HuH-7 (cell line): ENCODE measurements around the gene ARAP1.

Experiments used
- DNase-seq: peaks from one replicate; pipeline ENCODE4 v3.0.0; 2011; ENCODE audit warnings: low spot score

The ARAP1 gene

DNA sequence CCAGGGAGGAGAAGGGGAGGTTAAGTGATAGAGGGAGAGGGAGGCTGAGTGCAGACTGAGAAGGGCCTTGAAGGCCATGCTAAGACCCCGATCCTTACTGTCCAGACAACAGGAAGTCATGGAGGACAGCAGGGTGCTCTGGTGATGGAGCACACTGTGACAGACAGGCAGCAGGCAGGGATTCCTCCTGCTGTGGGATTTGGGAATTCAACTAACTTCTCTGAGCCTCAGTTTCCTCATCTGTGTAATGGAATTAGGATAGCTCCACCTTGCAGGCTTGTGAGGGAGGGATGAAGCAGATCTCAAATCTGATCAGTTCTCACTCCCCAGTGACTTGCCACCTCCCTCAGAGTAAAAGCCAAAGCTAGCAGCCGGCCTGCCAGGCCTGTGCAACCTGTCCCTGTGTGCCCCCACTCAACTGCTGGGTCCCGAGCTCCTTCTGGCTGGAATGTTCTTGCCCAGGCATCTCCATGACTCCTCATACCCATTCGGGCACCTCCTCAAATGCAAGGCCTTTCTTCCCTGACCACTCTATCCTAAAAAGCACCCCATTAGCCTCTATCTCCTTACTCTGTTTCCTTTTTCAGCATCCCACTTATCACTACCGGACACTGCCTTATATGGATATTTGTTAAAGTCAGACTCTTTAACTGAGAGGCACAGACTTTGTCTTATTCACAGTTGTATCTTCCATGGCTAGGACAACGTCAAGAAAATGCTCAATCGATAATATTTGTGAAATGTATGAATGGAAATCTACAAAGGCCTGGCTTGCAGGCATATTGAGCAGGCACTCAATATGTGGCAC, 9.5 kb downstream of the ARAP1 start:
- no peak for DNase-seq

GRCh38 chr11:72741849-72742512, 10.2 kb downstream of the ARAP1 start:
- peak; percentile 41 for DNase-seq

GRCh38 chr11:72741429-72741833, 10.8 kb downstream of the ARAP1 start:
- DNase-seq = peak; percentile 37

GRCh38 chr11:72740562-72741428, 11.4 kb downstream of the ARAP1 start:
- DNase-seq = no peak

- no peak for DNase-seq
Observed at GRCh38 chr11:72740060-72740424, 12.2 kb downstream of the ARAP1 start.

DNA sequence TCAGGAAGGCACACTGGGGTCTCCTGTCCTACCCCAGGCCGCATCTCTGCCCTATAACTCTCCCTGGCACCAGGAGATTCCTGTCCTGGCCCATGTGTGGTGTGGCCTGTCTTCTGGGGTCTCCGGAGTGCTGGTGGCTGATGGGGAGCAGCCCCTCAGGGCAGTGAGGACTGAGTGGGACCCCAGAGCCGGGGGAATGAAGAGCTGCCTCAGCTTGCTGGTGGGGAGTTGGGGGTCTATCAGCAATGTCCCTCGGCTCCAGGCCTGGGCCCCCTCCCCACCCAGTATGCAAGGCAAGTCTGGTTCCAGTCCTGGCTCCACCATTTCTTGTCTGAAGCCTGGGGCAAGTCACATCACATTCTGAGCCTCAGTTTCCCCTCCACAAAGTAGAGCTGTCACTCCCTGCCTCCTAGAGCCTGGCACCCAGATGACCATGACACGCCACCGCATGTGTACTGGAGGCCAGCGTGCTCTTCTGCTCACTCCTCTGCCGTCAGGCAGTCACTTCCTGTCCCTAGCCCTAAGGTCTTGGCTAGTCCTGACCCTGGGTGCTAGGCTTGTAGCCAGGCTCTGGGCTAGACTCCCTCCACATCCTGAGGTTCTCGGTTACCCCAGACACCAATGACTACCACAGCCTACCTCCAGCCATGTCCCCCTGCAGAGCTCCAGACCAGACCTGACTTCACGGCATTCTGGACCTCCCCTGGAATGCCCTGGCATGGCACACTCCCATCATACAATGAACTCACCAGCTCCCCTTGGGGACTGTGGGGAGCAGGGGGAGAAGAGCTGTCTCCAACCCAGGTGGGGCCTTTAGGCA, 12.8 kb downstream of the ARAP1 start:
- no peak for DNase-seq

DNA sequence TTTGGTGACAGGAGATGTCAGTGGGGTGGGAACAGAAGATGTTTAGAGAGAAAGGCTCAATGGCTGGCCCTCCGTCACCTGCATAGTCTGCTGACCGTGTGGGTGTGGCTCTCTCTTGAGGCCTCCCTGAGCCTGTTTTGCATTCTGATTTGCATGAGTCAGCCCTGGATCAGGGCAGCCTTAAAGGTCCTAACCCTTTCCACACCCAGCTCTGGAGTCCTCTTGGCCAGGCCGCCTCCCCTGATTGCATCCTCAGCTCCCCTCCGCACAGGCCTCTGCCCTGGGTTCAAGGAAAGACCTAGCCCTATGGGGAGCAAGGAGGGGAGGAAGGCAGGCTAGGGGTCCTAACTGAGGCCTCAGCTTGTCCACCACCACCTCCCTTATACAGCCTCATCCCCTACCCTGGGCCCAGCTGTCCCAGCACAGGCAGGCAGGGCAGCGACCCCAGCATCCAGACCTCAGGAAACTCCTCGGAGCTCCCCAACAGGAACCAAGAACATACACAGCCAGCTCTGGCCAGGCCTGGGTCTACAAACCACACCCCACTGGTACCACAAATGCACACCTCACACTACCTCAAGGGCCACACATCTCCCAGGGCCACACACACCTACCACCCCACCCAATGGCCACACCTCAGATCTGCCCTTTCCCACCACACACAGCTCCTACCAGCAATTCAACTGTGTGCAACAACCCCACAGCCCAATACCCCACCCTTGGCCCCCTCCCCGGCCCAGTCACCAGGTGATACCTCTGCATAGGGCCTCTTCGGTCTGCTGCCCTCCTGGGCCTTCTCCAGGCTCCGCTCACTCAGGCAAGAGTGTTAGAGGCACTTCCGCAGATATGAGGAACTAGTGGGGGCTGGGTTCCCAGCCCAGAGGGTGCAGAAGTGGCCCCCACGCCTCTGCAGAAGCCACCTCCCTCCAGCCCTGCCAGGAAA, 13.7 kb downstream of the ARAP1 start:
- no peak for DNase-seq

GRCh38 chr11:72737336-72737735, 14.9 kb downstream of the ARAP1 start:
- no peak for DNase-seq

GRCh38 chr11:72736452-72737069, 15.6 kb downstream of the ARAP1 start:
- no peak for DNase-seq

- no peak for DNase-seq
Observed at GRCh38 chr11:72735495-72736027, 16.6 kb downstream of the ARAP1 start.

- DNase-seq = no peak
Observed at GRCh38 chr11:72732329-72732728, 19.9 kb downstream of the ARAP1 start.

GRCh38 chr11:72730737-72731136, 21.5 kb downstream of the ARAP1 start:
- DNase-seq = no peak

DNA sequence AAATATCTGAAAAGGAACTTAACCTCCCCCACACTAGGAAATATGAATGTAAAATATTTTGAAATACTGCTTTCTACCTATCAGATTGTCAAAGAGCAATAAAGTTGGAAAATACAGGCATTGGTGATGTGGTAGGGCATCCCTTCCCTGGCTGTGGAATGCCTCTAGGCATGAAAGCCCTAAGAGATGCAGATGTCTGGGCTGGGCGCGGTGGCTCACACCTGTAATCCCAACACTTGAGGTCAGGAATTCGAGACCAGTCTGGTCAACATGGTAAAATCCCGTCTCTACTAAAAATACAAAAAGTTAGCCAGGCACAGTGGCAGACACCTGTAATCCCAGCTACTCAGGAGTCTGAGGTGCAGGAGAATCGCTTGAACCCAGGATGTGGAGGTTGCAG, 22.0 kb downstream of the ARAP1 start:
- DNase-seq = no peak

- DNase-seq = no peak
Observed at GRCh38 chr11:72727521-72727920, 24.7 kb downstream of the ARAP1 start.

- DNase-seq = no peak
Observed at GRCh38 chr11:72726266-72727220, 25.7 kb downstream of the ARAP1 start.

- DNase-seq = no peak
Observed at GRCh38 chr11:72725724-72726028, 26.5 kb downstream of the ARAP1 start.

- DNase-seq = peak; percentile 86
Observed at GRCh38 chr11:72724851-72725723, 27.1 kb downstream of the ARAP1 start.

- no peak for DNase-seq
Observed at GRCh38 chr11:72724021-72724551, 28.1 kb downstream of the ARAP1 start.
